ENCODE results near the gene TRIM71. TPM values are rescaled to one million over a fixed set of nuclear protein-coding genes. Genes with fewer than 3 reads are reported as not detected.

Gene TRIM71
- total and polyA plus RNA-seq, 2 donors (not counting 1 experiment from before 2014, with no cell fraction given) = not detected

GRCh38 chr3:32946973-32947788 is 129.4 kb downstream of the TRIM71 start:
- Histone ChIP-seq H4K20me1 (ENCODE audit: control insufficient read depth, insufficient read depth, low read length, poor library complexity, severe bottlenecking) (no peaks in the 10 kb centered on the region), H3K27me3 (replicated peaks in 1 of 4; ENCODE audit: control extremely low read depth in 1 of 4, control insufficient read depth in 3 of 4, insufficient read depth in 4 of 4, low read length in 3 of 4) (no peaks in the 10 kb centered on the region), H3K36me3 (replicated peaks in 1 of 2; ENCODE audit: control extremely low read depth in 1 of 2, control insufficient read depth in 1 of 2, extremely low read depth in 1 of 2, insufficient read depth in 2 of 2, low read length in 1 of 2) (no peaks in the 10 kb centered on the region), H3K27ac (ENCODE audit: low read length in 2 of 2) (no peak overlapping the region), H3K9me3 (ENCODE audit: control extremely low read depth in 1 of 3, control insufficient read depth in 2 of 3, insufficient read depth in 1 of 3, low read length in 2 of 3) (no peaks in the 10 kb centered on the region), H3K4me1 (ENCODE audit: control insufficient read depth in 2 of 2, insufficient read depth in 2 of 2, low read length in 2 of 2) (peaks cover 0 to 18% of the 10 kb centered on the region in 2 donors), H3K9ac (ENCODE audit: low read length) (no peak overlapping the region), H3K4me2 (replicated peaks; ENCODE audit: low read depth, low read length, poor library complexity, severe bottlenecking) (no peak overlapping the region), H3K4me3 (ENCODE audit: control extremely low read depth in 1 of 5, extremely low read depth in 1 of 5, insufficient read depth in 1 of 5, low read depth in 2 of 5, low read length in 4 of 5) (no peak overlapping the region), H2AFZ (ENCODE audit: insufficient read depth, low read depth, low read length, poor library complexity, severe bottlenecking) (no peak overlapping the region), H3K79me2 (ENCODE audit: control insufficient read depth, insufficient read depth, low read length) (no peaks in the 10 kb centered on the region)
- Mint-ChIP-seq H3K9me3 (ENCODE audit: insufficient read depth) (no peaks in the 10 kb centered on the region), H3K27me3 (no peaks in the 10 kb centered on the region), H3K27ac (no peak overlapping the region), H3K4me3 (no peak overlapping the region), H3K4me1 (peaks cover 13% of the 10 kb centered on the region)
- TF ChIP-seq CTCF (IDR thresholded peaks at IDR 0.05) = no peak
- TF ChIP-seq EZH2 (IDR thresholded peaks at IDR 0.05; ENCODE audit: borderline replicate concordance, insufficient read depth, low read depth, low read length, poor library complexity, severe bottlenecking) = no peak
- 50% methylated on average over 2 of the region's 5 CpGs for WGBS (ENCODE audit: insufficient coverage)
- POLR2A ChIA-PET = interaction anchor here (0.6 kb wide), 1 partner anchor 8 kb away, joined by 8 read pairs; no protein-coding TSS in a partner anchor
- ATAC-seq (ENCODE audit: low read depth) (no peak), DNase-seq (no peak)
- CTCF ChIA-PET = interaction anchor here (0.7 to 6.6 kb wide), 23 partner anchors 12 to 840 kb away, joined by 3 to 132 read pairs (median 4); partner anchors contain the start of gene CRTAP
- intact Hi-C loops (cut with micrococcal nuclease) = loop anchor here (2.0 kb wide), 1 partner anchor 118 kb away; no protein-coding TSS in a partner anchor

Other genes with a start within 250 kb of the TRIM71 start
- 38.8 and 47.8 TPM in 2 replicates for gene DYNC1LI1, start 247.1 kb upstream of the TRIM71 start, total RNA-seq
- 15.0 and 17.8 TPM in 2 replicates for gene DYNC1LI1, start 247.1 kb upstream of the TRIM71 start, polyA plus RNA-seq
- gene CNOT10, start 132.8 kb upstream of the TRIM71 start, total RNA-seq = 66.2 and 69.0 TPM in 2 replicates
- gene CNOT10, start 132.8 kb upstream of the TRIM71 start, polyA plus RNA-seq = 22.6 and 25.4 TPM in 2 replicates
- 0.12 and 0.34 TPM in 2 replicates for gene CCR4, start 133.6 kb downstream of the TRIM71 start, total RNA-seq
- gene CCR4, start 133.6 kb downstream of the TRIM71 start, polyA plus RNA-seq = 0.04 and 0.49 TPM in 2 replicates